Measurements from ENCODE around the gene SSR1.
"Not testable (repeated sequence)": the region's sequence is repeated elsewhere in the genome, so short reads cannot be mapped to it uniquely, and the experiment has no call there.

SSR1 gene

DNA sequence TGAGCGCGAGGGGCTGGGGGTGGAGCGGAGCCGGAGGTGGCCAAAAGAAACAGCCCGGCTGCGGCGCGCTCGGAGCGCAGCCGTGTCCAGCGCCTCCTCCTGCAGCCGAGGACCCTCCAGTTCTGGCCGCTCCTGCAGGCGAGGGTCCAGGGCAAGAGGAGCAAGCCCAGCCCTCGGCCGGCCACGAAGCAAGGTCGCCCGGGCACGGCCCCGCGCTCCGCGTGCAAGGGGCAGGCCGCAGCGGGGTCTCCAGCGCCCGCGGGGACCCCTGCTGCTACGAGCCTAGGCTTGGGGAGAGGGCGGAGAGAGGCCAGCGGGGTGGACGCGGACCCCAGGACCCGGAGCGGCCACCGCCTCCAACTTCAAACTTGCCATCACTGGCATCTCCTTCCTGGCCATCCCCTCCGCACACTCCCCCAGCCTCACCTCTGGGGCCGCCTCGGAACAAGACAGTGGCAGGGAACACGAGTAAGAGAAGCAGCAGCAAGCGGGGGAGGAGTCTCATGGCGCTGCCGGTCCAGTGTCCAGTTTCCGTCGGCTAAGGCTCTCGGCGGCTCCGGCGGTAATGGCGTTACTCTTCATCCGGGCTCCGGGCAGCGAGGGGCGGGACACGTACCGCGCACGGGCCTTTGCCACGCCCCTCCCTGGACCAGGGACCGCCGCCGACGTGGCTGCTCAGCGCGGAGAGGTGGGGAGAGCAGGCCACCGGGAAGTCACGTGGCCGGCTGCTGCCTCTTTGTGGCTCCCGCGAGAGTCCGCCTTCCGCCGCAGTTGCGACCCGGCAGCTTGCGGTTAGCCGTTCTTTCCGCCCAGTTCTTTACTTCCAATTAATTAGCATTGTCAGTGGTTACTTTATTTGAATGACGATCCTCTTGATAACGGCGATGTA lies at the start of gene SSR1:
Gene SSR1 (minus strand): TSS at position 584 of the 889 bp plus-strand sequence. CDS start 79 bp downstream, at position 505.
- DNase-seq (ENCODE audit: low spot score) = peak; percentile 92

DNA sequence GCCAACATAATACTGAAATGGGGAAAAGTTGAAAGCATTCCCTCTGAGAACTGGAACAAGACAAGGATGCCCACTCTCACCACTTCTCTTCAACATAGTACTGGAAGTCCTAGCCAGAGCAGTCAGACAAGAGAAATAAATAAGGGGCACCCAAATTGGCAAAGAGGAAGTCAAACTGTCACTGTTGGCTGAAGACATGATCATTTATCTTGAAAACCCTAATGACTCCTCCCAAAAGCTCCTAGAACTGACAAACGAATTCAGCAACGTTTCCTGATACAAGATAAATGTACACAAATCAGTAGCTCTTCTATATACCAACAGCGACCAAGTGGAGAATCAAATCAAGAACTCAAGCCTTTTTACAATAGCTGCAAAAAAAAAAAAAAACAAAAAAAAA lies 38.9 kb upstream of the SSR1 start:
- not testable (repeated sequence) for DNase-seq (ENCODE audit: low spot score)

GRCh38 chr6:7350591-7350990 lies 37.6 kb upstream of the SSR1 start:
- DNase-seq (ENCODE audit: low spot score) = not testable (repeated sequence)

GRCh38 chr6:7347551-7347997 lies 34.6 kb upstream of the SSR1 start:
- not testable (repeated sequence) for DNase-seq (ENCODE audit: low spot score)

GRCh38 chr6:7344773-7345450 lies 31.9 kb upstream of the SSR1 start:
- DNase-seq (ENCODE audit: low spot score) = not testable (repeated sequence)

DNA sequence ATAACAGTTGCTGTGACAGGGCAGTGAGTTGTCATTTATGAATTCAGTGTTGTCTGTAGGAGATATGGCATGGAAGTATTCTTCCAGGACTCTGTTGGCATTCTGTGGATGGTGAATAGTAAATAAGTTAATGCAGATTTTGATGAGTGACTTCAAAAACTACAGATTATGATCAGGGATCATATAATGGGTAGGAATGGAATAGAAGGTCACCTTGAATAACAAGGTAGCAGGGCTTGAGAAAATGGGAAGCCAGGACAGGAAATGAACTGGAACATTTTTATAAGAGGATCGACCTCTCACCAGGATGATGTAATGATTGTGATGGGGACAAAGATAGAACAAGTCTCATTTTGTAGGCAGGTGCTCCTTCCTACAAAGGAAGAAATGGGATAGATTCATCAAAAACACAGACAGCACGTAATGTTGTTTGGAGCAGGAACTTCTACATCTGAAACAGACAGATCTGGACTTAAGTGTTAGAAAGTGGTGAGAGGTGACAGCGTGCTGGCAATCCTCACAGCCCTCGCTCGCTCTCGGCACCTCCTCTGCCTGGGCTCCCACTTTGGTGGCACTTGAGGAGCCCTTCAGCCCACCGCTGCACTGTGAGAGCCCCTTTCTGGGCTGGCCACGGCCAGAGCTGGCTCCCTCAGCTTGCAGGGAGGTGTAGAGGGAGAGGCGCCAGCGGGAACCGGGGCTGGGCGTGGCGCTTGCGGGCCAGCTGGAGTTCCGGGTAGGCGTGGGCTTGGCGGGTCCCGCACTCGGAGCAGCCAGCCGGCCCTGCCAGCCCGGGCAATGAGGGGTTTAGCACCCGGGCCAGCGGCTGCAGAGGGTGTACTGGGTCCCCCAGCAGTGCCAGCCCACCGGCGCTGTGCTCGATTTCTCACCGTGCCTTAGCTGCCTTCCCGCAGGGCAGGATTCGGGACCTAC lies 30.8 kb upstream of the SSR1 start:
- no peak for DNase-seq (ENCODE audit: low spot score)

GRCh38 chr6:7341989-7342742 lies 29.2 kb upstream of the SSR1 start:
- DNase-seq (ENCODE audit: low spot score) = no peak

- DNase-seq (ENCODE audit: low spot score) = no peak
Measured at GRCh38 chr6:7341271-7341670, 28.3 kb upstream of the SSR1 start.

GRCh38 chr6:7339007-7339732 lies 26.2 kb upstream of the SSR1 start:
- not testable (repeated sequence) for DNase-seq (ENCODE audit: low spot score)

GRCh38 chr6:7338031-7338430 lies 25.0 kb upstream of the SSR1 start:
- DNase-seq (ENCODE audit: low spot score) = no peak

DNA sequence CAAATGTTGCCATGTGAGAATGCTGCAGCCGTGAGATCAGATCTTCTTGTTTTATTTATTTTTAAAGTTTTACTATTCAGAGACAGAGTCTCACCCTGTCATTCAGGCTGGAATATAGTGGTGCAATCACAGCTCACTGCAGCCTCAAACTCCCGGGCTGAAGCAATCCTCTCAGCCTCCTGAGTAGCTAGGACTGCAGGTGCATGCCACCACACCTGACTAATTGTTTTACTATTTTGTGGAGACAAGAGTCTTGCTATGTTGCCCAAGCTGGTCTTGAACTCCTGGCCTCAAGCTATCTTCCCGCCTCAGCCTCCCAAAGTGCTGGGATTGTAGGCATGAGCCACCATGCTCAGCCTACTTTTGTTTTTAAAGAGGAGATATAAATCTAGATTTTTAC lies 22.5 kb upstream of the SSR1 start:
- no peak for DNase-seq (ENCODE audit: low spot score)

GRCh38 chr6:7334685-7335084 lies 21.7 kb upstream of the SSR1 start:
- DNase-seq (ENCODE audit: low spot score) = no peak

DNA sequence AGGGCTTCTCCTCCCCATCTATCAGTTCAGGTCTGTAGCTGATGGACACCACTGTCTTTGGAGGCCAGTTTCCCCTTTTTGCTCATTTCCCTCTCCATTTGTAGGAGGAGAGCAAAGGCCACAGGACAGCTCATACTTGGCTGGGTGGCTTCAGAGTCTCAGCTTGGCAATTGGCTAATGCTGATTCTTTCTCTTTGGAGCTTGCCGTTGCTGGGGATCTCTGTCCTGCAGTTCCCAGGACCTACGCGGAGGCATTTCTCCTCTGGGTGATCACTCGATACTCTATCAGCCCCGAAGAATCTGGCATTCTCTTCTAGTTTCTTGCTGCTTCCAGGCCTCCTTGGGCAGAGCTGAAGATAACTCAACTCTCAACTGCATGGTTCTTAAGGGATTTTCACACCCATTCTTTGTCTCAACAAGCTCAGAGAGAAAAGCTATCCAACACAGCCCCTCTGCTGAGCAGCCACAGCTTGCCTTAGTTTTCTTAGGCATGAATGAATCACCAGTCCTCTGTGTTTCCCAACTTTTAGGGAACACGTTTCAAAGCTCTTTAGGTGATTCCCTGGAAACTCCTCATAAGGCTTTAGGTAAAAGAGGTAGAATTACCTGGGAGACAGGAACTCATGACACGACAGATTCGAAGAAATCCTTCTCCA lies 19.2 kb upstream of the SSR1 start:
- no peak for DNase-seq (ENCODE audit: low spot score)

DNA sequence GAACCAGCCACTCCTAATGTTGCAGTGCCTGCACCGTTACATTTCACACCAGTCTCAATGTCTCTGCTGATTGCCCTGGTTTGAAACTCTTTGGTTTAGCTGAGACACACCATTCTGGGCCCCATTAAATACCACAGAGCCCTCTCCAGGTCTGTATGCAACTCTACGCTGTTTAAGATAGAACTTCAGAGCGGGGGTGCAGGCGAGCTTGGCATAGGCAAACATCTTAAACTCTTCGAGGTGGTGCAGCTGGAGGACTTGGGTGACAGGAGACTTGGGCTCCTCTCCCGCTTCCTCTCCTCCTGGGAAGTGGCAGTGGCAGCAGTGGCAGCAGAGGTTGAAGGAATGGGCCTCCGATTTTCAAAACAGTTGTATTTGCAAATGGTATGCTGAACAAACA lies 18.5 kb upstream of the SSR1 start:
- no peak for DNase-seq (ENCODE audit: low spot score)

GRCh38 chr6:7328243-7328642 lies 15.2 kb upstream of the SSR1 start:
- DNase-seq (ENCODE audit: low spot score) = no peak

- DNase-seq (ENCODE audit: low spot score) = no peak
Measured at GRCh38 chr6:7325750-7326149, 12.8 kb upstream of the SSR1 start.

- no peak for DNase-seq (ENCODE audit: low spot score)
Measured at GRCh38 chr6:7324520-7324919, 11.5 kb upstream of the SSR1 start.

- no peak for DNase-seq (ENCODE audit: low spot score)
Measured at GRCh38 chr6:7323074-7323473, 10.1 kb upstream of the SSR1 start.

DNA sequence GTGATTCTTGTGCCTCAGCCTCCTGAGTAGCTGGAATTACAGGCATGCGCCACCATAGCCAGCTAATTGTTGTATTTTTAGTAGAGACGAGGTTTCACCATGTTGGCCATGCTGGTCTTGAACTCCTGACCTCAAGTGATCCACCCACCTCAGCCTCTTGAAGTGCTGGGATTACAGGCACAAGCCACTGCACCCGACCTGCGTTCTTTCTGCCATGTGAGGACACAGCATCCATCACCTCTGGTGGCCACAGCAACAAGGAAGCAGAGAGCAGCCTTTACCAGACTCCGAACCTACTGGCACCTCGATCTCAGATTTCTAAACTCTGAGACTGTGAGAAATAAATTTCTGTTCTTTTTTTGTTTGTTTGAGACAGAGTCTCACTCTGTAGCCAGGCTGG lies 8.9 kb upstream of the SSR1 start:
- DNase-seq (ENCODE audit: low spot score) = not testable (repeated sequence)

GRCh38 chr6:7319406-7319805 lies 6.4 kb upstream of the SSR1 start:
- DNase-seq (ENCODE audit: low spot score) = not testable (repeated sequence)
